K562 (cell line): ENCODE measurements around the gene KLF13. TPM values are rescaled to one million over a fixed set of nuclear protein-coding genes. Genes with fewer than 3 reads are reported as not detected.
A peak's percentile ranks its signal among the peaks of the same experiment; 100 is the strongest.

Experiments
- EHMT2 ChIP-seq: fragments of 450-650 bp; IDR thresholded peaks from 2 replicates; pipeline ENCODE4 v1.6.1; 2018; ENCODE audit warnings: antibody characterized with exemption
- ELF1 ChIP-seq: fragments of 200-800 bp; sonication (Bioruptor generic); IDR thresholded peaks from 2 replicates; pipeline ENCODE4 v1.6.1; 2016; ENCODE audit warnings: missing genetic modification characterization, missing compliant biosample characterization
- GATA2 ChIP-seq: sonication (generic); formaldehyde crosslinking; IDR thresholded peaks from 2 replicates; pipeline ENCODE4 v1.4.0; 2020; ENCODE audit warnings: mild to moderate bottlenecking, missing genetic modification reagents
- HMBOX1 ChIP-seq: sonication (generic); IDR thresholded peaks from 2 replicates; pipeline ENCODE4 v1.6.1; 2016
- RBM17 ChIP-seq: fragments of 200-400 bp; formaldehyde crosslinking; IDR thresholded peaks from 2 replicates; pipeline ENCODE4 v1.6.1; 2017; ENCODE audit warnings: low read depth, mild to moderate bottlenecking, low read length, borderline replicate concordance
- SRF ChIP-seq, 2 experiments: fragments of 250-450, 450-650 bp in 1 of 2; sonication (Bioruptor Pico) in 1 of 2; sonication (generic) in 1 of 2; formaldehyde crosslinking; IDR thresholded peaks; 2 replicates each; pipeline versions ENCODE4 v1.5.0 to v1.5.1; 2020 to 2022; ENCODE audit warnings: mild to moderate bottlenecking in 1 of 2, missing genetic modification reagents in 1 of 2
- ZBTB40 ChIP-seq, 2 experiments: fragments of 450-650 bp in 1 of 2; sonication (generic) in 1 of 2; formaldehyde crosslinking in 1 of 2; IDR thresholded peaks; 2 replicates each; pipeline versions ENCODE4 v1.7.1 to v1.9.0; 2016 to 2022; ENCODE audit warnings: inconsistent platforms in 1 of 2, mild to moderate bottlenecking in 1 of 2, missing genetic modification reagents in 1 of 2
- ZBTB8A ChIP-seq: fragments of 450-650 bp; IDR thresholded peaks from 2 replicates; pipeline ENCODE4 v1.6.1; 2018; ENCODE audit warnings: mild to moderate bottlenecking, moderate library complexity; ENCODE audit not compliant: partially characterized antibody
- ZNF239 ChIP-seq: fragments of 250-450 bp; sonication (Bioruptor Pico); IDR thresholded peaks from 2 replicates; pipeline ENCODE4 v1.4.0; 2020; ENCODE audit warnings: mild to moderate bottlenecking
- ZNF592 ChIP-seq: fragments of 450-650 bp; IDR thresholded peaks from 2 replicates; pipeline ENCODE4 v1.6.1; 2017; ENCODE audit warnings: antibody characterized with exemption, mild to moderate bottlenecking
- ZNF655 ChIP-seq: fragments of 250-450 bp; sonication (Bioruptor Pico); IDR thresholded peaks from 2 replicates; pipeline ENCODE4 v1.5.0; 2021
- polyA plus RNA-seq, 8 experiments: library from polyadenylated mRNA; depleted of rRNA in 4 of 8; stranded (reverse) in 5 of 8; unstranded in 3 of 8; fragments of >200 nt; fragmentation: Nextera tagmentation in 2 of 8; fragmentation: Illumina TruSeq in 1 of 8; extraction: Ambion mirVana in 2 of 8; extraction: Trizol in 1 of 8; gene quantifications; 2 replicates each; pipeline versions ENCODE4 v1.2.1 to v1.2.3, GENCODE V29; 2011 to 2014; ENCODE audit warnings: inconsistent platforms in 1 of 8, missing spikeins in 1 of 8
- total RNA-seq, 7 experiments: library from RNA; depleted of rRNA in 6 of 7; stranded (reverse); fragments of >200 nt in 6 of 7; fragmentation: Illumina TruSeq in 2 of 7; extraction: Trizol in 2 of 7; gene quantifications; 2 replicates each; pipeline versions ENCODE4 v1.2.1 to v1.2.3, GENCODE V29; 2011 to 2021; ENCODE audit warnings: low replicate concordance in 1 of 7

The KLF13 gene
- total and polyA plus RNA-seq, 9 of the 15 experiments (the other 6 are each of a cell fraction or from before 2014, with no cell fraction given) = 1.8 to 10.5 (median 4.8) TPM

- no peak for TF ChIP-seq ZBTB40 (IDR thresholded peaks at IDR 0.05)
- no peak for TF ChIP-seq ZBTB40 (CRISPR knock-in tag; IDR thresholded peaks at IDR 0.05)
- TF ChIP-seq ZNF655 (CRISPR knock-in tag) = no peak
- no peak for TF ChIP-seq SRF (CRISPR knock-in tag; IDR thresholded peaks at IDR 0.05)
- TF ChIP-seq EHMT2 = no peak
- TF ChIP-seq RBM17 = no peak
- TF ChIP-seq ZBTB8A = no peak
- no peak for TF ChIP-seq ELF1 (tag)
- TF ChIP-seq ZNF592 = peak; percentile 95
- no peak for TF ChIP-seq ZNF239 (CRISPR knock-in tag)
- peak; percentile 69 for TF ChIP-seq GATA2 (CRISPR knock-in tag)
- TF ChIP-seq HMBOX1 = no peak
Measured at GRCh38 chr15:31365655-31366127, 39.1 kb downstream of the KLF13 start (continued).
